Astrocyte of the spinal cord (primary cell): ENCODE results near the gene KIF26A.

Experiments used
- DNase-seq: peaks from one replicate; pipeline ENCODE4 v3.0.0; 2011; ENCODE audit warnings: low read depth, low spot score
- H3K4me3 ChIP-seq: 2 replicates; pipeline ENCODE4 v1.5.1; 2011; ENCODE audit warnings: low read depth, mild to moderate bottlenecking, low read length, moderate library complexity
- CTCF ChIP-seq: IDR thresholded peaks from 2 replicates; pipeline ENCODE4 v1.5.1; 2012; ENCODE audit warnings: low read depth, mild to moderate bottlenecking, low read length, inconsistent platforms
- in situ Hi-C: cut with HindIII; loops from 2 replicates; pipeline ENCODE4 v1.10.0; 2017; ENCODE audit warnings: low sequenced_read_pairs

The KIF26A gene

GRCh38 chr14:104171895-104172294 is 33.5 kb downstream of the KIF26A start:
- H3K4me3 ChIP-seq = no peak overlapping the region
- in situ Hi-C loops = no loop called here
- TF ChIP-seq CTCF = no peak
- no peak for DNase-seq

- in situ Hi-C loops = no loop called here
These were observed 34.0 kb downstream of the KIF26A start for GRCh38 chr14:104172349-104172748.

GRCh38 chr14:104172880-104173279 is 34.5 kb downstream of the KIF26A start:
- in situ Hi-C loops = no loop called here

More at GRCh38 chr14:104172349-104172748, 34.0 kb downstream of the KIF26A start:
- no peak for DNase-seq
- TF ChIP-seq CTCF = no peak
- H3K4me3 ChIP-seq = no peak overlapping the region

GRCh38 chr14:104174051-104174450 is 35.7 kb downstream of the KIF26A start:
- in situ Hi-C loops = no loop called here
- H3K4me3 ChIP-seq = no peak overlapping the region
- DNase-seq = no peak
- no peak for TF ChIP-seq CTCF

More at GRCh38 chr14:104172880-104173279, 34.5 kb downstream of the KIF26A start:
- DNase-seq = no peak
- TF ChIP-seq CTCF = no peak
- H3K4me3 ChIP-seq = no peak overlapping the region

GRCh38 chr14:104175041-104175440 is 36.7 kb downstream of the KIF26A start:
- DNase-seq = no peak
- in situ Hi-C loops = no loop called here
- H3K4me3 ChIP-seq = no peak overlapping the region
- no peak for TF ChIP-seq CTCF

GRCh38 chr14:104175811-104176210 is 37.4 kb downstream of the KIF26A start:
- no peak for TF ChIP-seq CTCF
- in situ Hi-C loops = no loop called here

GRCh38 chr14:104176611-104177010 is 38.2 kb downstream of the KIF26A start:
- TF ChIP-seq CTCF = no peak
- in situ Hi-C loops = no loop called here
- no peak for DNase-seq
- H3K4me3 ChIP-seq = no peak overlapping the region

More at GRCh38 chr14:104175811-104176210, 37.4 kb downstream of the KIF26A start:
- DNase-seq = no peak
- no peak overlapping the region for H3K4me3 ChIP-seq
